NCI-H69 (cell line): ENCODE measurements around the gene GPR84.

ENCODE experiments used
- DNase-seq: peaks from one replicate; lab custom pipeline; 2025; lab: John Stamatoyannopoulos, UW

Gene GPR84

DNA sequence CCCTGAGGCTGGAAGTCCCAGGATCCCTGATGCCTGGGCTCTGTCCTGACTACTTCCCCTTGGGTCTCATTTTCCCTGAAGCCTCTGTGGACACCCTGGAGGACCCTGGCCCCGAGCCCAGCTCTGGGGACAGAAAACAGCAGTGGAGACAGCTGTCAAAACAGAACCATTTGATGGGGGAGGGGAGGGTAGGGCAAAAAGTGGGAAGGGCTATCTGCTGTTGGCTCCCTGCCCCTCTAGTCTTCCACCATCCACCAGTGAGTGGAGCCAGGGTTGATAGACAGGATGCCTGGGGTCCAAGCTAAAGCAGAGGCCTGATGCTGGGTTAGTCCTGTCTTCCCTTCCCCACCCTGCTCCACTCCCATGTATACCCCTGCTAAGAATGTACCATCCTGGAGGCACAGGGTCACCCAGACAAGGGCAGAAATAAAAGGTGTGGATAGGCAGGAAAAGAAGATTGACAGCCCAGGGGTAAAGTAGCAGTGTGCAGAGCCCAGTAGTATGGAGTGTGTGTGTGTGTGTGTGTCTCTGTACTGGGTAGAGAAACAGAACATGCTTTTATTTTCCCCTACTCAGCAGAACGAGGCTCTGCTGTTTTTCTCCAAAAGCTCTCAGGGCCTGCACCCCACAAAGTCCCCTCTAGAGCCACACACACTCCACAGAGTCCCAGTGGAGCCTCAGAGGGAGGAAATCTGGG, 10.4 kb upstream of the GPR84 start:
- DNase-seq: peak; percentile 94

- DNase-seq: peak; percentile 87
These were observed 9.6 kb upstream of the GPR84 start for GRCh38 chr12:54373649-54374561.

DNA sequence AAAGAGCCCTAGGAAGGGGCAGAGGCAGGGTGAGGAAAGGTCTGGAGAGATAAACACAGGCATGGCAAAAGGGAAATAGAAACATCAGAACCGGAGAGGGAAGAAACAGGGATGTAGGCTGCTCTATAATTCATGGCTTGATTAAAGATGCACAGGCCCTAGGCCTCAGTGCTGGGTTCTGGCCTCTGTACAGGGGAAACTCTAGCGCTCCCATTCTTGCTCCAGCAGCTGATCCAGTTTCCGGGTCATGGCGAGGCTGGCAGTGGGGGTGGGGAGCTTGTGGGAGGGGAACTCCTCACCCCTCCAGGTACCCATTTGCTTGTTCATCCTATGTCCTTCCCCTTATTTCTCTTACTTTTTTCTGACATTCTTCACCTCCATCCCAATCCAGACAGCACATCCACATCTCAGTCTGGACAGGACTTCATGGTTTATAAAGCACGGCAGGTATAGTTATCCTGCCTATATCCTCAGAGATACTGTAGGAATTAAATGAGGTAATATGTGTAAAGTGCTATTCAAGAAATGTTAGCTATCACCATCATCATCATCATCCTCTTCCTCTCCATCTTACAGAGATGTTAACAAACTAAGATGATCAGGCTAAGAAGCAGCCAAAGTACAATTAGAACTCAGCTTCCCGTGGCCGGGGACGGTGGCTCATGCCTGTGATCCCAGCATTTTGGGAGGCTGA, 8.0 kb upstream of the GPR84 start:
- no peak for DNase-seq

DNA sequence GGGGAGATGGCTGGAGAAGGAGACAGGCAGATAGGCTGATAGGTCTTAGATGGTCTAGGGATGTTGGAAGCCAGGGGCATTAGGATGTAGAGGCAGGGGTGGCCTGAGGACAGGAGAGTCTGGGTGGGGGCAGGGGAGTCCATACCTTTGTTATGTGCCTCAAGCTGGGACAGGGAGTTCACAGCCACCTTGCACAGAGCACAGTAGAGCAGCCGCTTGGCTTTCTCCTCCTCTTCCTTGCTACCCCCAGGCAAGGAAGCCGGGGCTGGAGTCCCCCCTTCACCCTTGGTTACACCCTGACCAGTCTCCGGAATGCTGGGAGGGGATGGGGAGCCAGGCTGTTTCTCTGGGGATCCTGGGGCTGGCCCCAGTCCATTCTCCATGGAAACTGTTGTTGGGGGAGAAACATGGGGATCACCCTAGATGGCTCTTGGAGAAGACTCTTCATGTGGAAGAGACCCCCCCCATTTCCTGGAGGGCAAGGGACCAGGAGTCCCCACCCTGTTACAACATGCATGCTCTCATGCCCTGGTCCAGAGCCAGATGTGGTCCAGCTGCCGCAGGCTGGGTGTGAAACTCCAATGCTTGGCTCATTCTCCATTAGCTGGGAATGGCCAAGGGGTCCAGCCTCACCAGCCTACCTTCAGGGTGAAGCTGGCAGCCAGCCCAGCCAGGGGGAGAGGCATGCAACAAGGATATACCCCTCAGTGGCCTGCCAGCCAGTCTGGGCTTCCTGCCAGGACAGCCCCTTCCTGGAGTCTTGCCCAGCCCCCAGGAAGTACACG, 7.2 kb upstream of the GPR84 start:
- peak; percentile 98 for DNase-seq

- peak; percentile 72 for DNase-seq
These were observed 6.0 kb upstream of the GPR84 start for GRCh38 chr12:54370171-54370730.

DNA sequence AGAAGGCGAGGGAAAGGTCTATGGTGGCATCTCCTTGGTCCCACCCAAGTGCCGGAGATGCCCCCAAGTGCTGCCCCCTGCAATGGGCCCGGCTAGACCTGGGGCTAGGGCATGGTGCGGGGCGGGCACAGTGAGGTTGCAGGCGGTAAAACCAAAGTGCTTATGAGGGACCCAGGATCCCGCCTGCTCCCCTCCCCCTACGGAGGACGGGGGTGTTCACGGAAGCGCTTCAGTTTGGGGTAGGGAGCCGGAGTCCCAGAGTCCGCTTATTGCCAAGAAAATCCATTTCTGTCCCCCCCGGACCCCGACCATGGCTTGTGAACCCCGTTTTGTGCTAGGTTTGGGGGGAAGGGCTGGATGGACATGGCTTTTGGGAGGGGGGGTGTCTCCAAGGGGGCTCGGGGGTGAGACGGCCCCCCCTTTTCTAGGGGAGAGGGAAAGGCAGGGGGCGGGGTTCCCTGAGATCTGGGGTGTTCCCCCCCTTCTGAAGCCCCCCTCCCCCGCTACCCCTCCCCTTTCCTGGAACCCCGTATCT, 5.4 kb upstream of the GPR84 start:
- no peak for DNase-seq

DNA sequence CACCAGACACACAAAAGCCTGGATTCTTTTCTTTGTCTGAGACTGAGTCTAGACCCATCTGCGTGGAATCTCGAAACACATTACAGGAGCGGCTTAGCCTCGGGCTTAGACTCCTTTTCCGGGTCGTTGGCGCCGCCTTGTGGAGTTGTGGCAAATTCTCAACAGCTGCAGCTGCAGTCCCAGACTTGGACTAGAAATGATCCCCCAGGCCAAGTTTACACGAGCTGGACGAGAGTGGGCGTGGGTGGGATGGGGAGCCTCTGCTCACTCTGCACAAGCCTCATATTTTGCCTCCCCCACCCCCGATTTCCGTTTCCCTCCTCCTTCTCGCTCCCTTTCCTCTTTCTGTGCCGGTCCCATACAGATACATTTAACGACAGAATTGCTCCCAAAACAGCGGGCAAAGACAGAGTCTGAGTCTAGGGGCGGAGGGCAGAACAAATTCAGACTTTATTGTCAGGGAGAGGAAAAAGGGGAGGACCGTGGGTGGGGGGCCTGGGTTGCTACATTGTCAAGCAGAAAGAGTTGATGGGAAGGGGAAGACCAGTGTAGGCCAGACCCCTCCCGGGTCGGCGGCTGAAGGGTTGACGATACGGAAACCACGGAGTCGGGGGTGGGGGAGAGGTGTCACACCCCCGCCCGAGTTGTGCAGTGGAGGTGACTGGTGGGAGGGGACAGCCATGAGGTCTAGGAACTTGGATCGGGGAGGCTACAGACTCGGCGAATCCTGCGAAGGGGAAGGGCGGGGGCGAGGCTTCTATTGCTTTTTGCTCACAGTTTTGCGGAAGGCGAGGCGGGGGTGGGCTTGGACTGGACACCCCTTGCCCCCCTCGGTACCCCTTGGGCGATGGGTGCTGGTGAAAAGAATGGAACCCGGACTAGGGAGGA, 4.7 kb upstream of the GPR84 start:
- DNase-seq: peak; percentile 94

DNA sequence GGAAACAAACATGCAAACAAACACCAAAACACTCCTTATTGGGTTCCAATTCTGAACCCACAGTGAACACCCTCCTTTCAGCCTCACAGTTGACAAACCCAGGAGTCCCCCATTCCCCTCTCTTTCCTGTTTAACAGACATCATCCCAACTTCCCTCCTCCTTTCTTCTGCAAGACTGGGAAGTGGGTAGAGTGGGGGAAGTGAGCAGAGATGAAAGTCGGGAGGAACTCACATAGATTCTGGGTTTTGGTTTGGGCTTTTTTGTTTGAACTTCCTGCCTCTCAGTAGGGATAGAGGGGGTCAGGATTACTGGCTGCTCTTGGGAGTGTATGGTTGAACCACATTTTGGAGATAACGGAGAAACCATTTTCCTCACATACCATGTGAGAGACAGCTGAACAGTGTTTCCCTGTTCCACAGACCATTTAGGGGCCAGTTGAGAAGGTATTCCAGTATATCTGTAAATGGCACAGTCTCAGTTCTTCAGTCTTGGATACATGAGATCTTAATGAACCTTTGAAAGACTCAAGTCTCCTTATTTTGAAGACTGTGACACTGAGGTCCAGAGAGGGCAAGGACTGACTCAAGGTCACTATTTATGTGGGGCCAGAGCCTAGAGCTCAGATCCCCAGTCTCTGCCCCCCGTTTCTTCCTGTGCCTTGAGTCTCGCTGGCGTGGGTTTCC, 3.9 kb upstream of the GPR84 start:
- DNase-seq: no peak

DNA sequence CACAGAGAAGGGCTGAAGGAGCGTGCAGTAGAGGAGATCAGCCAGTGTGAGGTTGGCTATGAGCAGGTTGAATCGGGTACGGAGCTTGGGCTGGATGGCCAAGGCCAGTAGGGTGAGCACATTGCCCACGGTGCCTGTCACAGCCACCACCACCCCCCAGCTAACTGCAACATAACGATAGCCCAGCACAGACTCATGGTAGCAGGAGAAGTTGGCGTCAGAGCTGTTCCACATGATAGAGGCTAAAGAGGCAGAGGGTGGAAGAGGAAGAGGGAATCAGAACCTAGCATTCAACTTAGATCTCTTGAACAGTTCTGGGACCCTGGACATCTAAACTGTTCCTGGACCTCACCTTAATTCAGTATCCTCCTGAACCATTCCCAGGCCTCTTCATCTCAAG, 668 bp downstream of the GPR84 start:
- DNase-seq: no peak

- DNase-seq: no peak
These were observed 1.2 kb downstream of the GPR84 start for GRCh38 chr12:54363047-54363446.

- peak; percentile 93 for DNase-seq
These were observed 3.4 kb downstream of the GPR84 start for GRCh38 chr12:54360717-54361456.

DNA sequence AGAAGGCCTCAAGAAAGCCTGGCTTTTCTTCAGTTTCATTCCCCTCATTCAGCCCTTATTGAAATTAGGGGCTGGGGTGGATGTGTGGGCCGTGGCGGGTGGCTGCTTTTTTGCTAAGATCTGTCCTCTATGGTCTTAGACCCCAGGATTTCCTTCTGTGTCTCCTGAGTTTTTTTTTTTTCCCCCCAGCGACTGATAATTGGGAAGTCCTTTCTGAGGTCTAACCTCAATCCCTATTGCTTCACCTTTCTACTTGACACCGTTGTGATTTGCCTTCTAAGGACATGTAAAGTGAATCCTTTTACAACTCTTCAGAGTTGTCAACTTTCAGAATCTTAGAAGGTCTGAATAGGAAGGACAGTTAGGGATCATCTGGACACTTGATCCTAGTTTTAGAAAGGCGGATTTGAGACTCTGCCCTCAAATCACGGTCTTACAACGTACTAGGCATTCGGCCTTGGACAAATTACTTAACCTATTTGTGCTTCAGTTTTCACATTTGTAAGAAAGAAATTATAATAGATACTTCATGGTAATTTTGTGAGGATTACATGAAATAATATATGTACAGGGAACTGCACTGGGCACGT, 4.4 kb downstream of the GPR84 start:
- peak; percentile 64 for DNase-seq

DNA sequence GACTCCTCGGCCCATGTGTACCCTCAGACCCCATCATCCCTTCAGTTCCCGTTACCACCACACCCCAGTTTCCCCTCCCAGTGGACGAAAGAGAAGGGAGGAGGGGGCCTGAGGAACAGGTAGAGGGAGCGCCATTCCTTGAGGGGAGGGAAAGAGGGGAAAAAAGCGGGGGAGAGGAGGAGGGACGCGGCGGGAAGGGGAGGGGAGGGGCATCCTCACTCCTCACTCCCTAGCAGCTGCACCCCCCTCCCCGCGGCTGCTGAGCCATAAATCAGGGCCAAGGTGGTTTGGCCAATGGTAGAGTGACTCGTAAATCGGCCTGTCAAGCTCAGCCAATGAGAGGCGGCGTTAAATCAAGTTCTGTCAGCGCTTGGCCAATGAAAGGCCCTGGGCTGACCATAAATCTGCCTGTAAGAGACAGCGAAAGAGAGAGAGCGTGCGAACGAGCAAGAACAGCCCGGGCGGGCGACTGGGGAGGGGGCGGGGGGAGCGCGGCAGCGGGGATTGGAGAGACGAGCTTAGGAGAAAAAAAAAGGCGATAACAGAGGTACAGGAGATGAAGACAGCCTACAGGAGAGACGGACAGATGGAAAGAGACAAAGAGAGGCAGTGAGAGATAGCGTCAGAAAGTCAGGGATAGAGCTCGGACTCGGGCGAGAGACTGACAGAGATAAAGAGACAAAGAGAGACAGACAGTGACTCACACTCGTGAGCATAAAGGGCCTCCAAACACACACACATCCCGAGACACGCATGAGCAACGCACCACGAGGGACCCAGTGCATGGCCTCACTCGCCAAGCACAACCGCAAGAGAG, 5.1 kb downstream of the GPR84 start:
- peak; percentile 100 for DNase-seq

- peak; percentile 96 for DNase-seq
These were observed 5.9 kb downstream of the GPR84 start for GRCh38 chr12:54358191-54358944.

GRCh38 chr12:54357506-54358190, 6.6 kb downstream of the GPR84 start:
- DNase-seq: peak; percentile 83

- DNase-seq: peak; percentile 76
These were observed 7.3 kb downstream of the GPR84 start for GRCh38 chr12:54356951-54357356.
